Activated T-cell treated with anti-CD3 and anti-CD28 coated beads, Interleukin-2, amount 50 U/mL, for 24 hours (primary cell): Measurements from ENCODE around the gene ZBTB48.

ENCODE experiments used
- DNase-seq: peaks from one replicate; pipeline ENCODE4 v3.0.0-alpha.2; 2020
- H3K27ac Mint-ChIP-seq: 2 replicates; pipeline ENCODE4 v1.8.0; 2020; ENCODE audit warnings: mild to moderate bottlenecking, mixed read lengths
- H3K27me3 Mint-ChIP-seq: 2 replicates; pipeline ENCODE4 v1.8.0; 2020; ENCODE audit warnings: mixed read lengths
- H3K36me3 Mint-ChIP-seq: 2 replicates; pipeline ENCODE4 v1.8.0; 2020; ENCODE audit warnings: low read depth, mixed read lengths
- H3K4me1 Mint-ChIP-seq: 2 replicates; pipeline ENCODE4 v1.8.0; 2020; ENCODE audit warnings: low read depth, mixed read lengths
- H3K4me3 Mint-ChIP-seq: 2 replicates; pipeline ENCODE4 v1.8.0; 2020; ENCODE audit warnings: mild to moderate bottlenecking, moderate library complexity, mixed read lengths
- H3K9me3 Mint-ChIP-seq: 2 replicates; pipeline ENCODE4 v1.8.0; 2020; ENCODE audit warnings: mixed read lengths

ZBTB48 gene

DNA sequence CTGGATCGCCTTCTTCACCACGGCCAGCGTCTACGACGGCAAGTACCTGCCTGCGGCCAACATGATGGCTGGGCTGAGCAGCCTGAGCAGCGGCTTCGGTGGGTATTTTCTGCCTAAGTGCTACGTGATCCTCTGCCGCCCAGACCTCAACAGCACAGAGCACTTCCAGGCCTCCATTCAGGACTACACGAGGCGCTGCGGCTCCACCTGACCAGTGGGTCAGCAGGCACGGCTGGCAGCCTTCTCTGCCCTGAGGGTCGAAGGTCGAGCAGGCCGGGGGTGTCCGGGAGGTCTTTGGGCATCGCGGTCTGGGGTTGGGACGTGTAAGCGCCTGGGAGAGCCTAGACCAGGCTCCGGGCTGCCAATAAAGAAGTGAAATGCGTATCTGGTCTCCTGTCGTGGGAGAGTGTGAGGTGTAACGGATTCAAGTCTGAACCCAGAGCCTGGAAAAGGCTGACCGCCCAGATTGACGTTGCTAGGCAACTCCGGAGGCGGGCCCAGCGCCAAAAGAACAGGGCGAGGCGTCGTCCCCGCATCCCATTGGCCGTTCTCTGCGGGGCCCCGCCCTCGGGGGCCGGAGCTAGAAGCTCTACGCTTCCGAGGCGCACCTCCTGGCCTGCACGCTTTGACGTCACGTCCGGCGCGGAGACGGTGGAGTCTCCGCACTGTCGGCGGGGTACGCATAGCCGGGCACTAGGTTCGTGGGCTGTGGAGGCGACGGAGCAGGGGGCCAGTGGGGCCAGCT, at the start of gene ZBTB48:
ZBTB48 (plus strand) TSS at position 621 of the 745 bp plus-strand sequence. CDS start 616 bp downstream, outside the sequence.
- no peaks in the 10 kb centered on the region for H3K27me3 Mint-ChIP-seq
- H3K27ac Mint-ChIP-seq, result peak within 1 kb of the TSS; percentile 98
- no peaks in the 10 kb centered on the region for H3K9me3 Mint-ChIP-seq
- DNase-seq, result peak; percentile 96
- H3K4me3 Mint-ChIP-seq, result peak within 1 kb of the TSS; percentile 92
- H3K4me1 Mint-ChIP-seq, result peaks cover 36% of the 10 kb centered on the region
- H3K36me3 Mint-ChIP-seq, result peaks cover 27% of the 10 kb centered on the region

DNA sequence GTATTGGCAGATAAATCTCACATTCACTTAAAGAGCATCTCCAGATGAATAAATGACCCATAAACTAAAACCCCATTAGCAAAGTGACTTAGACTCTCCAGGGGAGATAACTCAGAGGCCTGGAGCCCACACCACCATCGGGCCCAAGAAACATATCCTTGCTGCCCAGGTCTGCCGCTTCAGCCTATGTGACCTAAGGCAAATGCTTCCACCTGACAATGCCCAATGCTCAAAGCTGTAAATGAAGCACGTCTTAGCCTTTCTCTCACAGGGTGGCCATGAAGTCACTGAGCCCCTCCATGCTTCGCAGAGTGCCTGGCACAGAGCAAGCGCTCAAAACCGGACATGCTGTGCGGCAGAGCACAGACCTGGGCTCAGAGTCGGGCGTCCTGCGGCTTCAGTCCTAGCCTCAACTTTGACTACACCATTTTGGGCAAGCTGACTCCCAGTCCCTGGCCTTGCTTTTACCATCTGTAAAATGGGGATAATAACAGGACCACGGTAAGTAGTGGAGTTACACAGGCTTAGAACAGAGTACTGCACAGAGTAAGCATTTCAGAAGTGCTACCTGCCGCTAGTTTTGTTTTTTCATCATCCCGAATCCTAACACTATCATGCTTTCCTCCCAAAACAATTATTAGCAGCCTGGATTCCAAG, 49.2 kb upstream of the ZBTB48 start:
- no peaks in the 10 kb centered on the region for H3K9me3 Mint-ChIP-seq
- H3K4me3 Mint-ChIP-seq, result no peak overlapping the region
- H3K27ac Mint-ChIP-seq, result no peak overlapping the region
- no peak for DNase-seq
- H3K36me3 Mint-ChIP-seq, result peaks cover 92% of the 10 kb centered on the region
- H3K27me3 Mint-ChIP-seq, result no peaks in the 10 kb centered on the region
- peaks cover 3% of the 10 kb centered on the region for H3K4me1 Mint-ChIP-seq

GRCh38 chr1:6531996-6532395, 47.8 kb upstream of the ZBTB48 start:
- Mint-ChIP-seq H3K36me3 (peaks cover 89% of the 10 kb centered on the region), H3K9me3 (no peaks in the 10 kb centered on the region)

DNA sequence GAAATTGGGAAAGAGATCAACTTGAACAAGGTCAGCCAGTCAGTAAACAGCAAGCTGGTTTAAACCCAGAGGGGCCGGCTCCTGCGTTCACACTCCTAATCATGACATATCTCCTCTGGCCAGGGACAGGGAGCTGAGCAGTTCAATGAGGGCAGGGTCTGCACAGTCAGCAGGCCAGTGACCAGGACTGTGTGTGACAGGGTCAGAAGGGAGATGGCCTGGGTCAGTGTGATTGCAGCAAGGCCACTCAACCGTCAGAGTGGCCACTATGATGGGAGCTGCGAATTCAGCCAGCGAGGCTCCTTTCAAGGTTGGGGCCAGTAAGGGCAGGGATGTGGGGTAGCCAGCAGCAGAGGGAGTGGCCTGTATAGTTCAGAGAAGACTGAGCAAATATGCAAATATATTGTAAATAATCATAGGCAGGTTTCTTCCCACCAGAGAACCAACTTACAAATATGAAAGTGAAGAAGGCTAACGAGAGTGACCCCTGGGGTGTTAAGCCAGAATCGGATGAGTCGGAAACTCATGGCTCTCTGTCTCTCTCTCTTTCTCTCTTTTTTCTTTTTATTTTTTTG, 45.5 kb upstream of the ZBTB48 start:
- Mint-ChIP-seq H3K4me3 (no peak overlapping the region), H3K36me3 (peaks cover 83% of the 10 kb centered on the region), H3K27me3 (no peaks in the 10 kb centered on the region), H3K27ac (peak overlapping the region; percentile 26), H3K9me3 (no peaks in the 10 kb centered on the region), H3K4me1 (peaks cover 11% of the 10 kb centered on the region)
- no peak for DNase-seq

More at GRCh38 chr1:6531996-6532395, 47.8 kb upstream of the ZBTB48 start:
- Mint-ChIP-seq H3K27me3 (no peaks in the 10 kb centered on the region), H3K4me1 (peaks cover 3% of the 10 kb centered on the region), H3K27ac (peak overlapping the region; percentile 28), H3K4me3 (no peak overlapping the region)
- no peak for DNase-seq

GRCh38 chr1:6535214-6535613, 44.6 kb upstream of the ZBTB48 start:
- DNase-seq, result no peak
- Mint-ChIP-seq H3K9me3 (no peaks in the 10 kb centered on the region), H3K27ac (peak overlapping the region; percentile 59), H3K4me1 (peaks cover 13% of the 10 kb centered on the region), H3K36me3 (peaks cover 85% of the 10 kb centered on the region), H3K4me3 (no peak overlapping the region), H3K27me3 (no peaks in the 10 kb centered on the region)

DNA sequence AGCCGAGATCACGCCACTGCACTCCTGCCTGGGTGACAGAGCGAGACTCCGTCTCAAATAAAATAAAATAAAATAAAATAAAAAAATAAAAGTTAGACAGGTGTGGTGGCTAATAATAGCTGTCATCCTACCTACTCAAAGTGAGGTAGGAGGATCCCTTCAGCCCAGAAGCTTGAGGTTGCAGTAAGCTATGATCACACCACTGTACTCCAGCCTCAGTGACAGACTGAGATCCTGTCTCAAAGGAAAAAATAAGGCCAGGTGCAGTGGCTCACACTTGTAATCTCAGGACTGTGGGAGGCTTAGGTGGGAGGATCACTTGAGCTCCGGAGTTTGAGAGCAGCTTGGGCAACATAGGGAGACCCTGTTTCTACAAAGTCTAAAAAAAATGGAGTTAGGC, 43.5 kb upstream of the ZBTB48 start:
- H3K4me1 Mint-ChIP-seq, result peaks cover 13% of the 10 kb centered on the region
- no peak for DNase-seq
- H3K4me3 Mint-ChIP-seq, result no peak overlapping the region
- H3K36me3 Mint-ChIP-seq, result peaks cover 85% of the 10 kb centered on the region
- H3K27ac Mint-ChIP-seq, result no peak overlapping the region
- H3K27me3 Mint-ChIP-seq, result no peaks in the 10 kb centered on the region
- H3K9me3 Mint-ChIP-seq, result no peaks in the 10 kb centered on the region

DNA sequence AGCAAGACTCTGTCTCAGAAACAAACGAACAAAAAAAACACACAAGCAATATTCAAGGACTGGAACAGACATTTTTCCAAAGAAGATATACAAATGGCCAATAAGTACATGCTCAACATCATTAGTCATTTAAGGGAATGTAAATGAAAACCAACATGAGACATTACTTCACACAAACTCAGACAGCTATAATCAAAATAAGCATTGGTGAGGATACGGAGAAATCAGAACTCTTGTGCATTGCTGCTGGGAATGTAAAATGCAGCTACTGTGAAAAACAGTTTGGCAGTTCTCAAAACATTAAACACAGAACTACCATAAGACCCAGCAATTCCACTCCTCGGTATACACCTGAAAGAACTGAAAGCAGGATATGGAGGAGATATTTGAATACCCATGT, 40.8 kb upstream of the ZBTB48 start:
- no peak for DNase-seq
- H3K4me3 Mint-ChIP-seq, result no peak overlapping the region
- H3K27me3 Mint-ChIP-seq, result no peaks in the 10 kb centered on the region
- H3K4me1 Mint-ChIP-seq, result peaks cover 13% of the 10 kb centered on the region
- no peaks in the 10 kb centered on the region for H3K9me3 Mint-ChIP-seq
- peak overlapping the region; percentile 66 for H3K27ac Mint-ChIP-seq
- H3K36me3 Mint-ChIP-seq, result peaks cover 82% of the 10 kb centered on the region

DNA sequence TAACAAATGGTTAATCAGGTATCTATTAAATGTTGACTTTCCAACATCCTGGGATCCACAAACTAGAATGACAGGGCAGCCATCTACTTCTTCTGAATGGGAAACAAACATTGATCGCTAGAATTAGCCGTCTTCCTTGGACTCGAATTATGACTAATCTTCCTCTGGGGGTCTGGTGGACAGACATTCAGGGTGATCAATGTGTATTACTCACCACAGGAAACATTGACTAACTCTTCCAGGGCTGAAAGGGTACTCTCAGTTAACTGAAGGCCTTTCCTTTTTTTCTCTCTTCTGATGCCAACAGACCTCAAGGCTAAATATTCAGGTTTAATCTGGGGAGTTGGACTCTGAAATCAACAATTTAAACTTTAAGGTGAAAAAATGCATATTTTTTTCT, 35.0 kb upstream of the ZBTB48 start:
- H3K4me3 Mint-ChIP-seq, result no peak overlapping the region
- H3K4me1 Mint-ChIP-seq, result peaks cover 32% of the 10 kb centered on the region
- no peaks in the 10 kb centered on the region for H3K27me3 Mint-ChIP-seq
- no peaks in the 10 kb centered on the region for H3K9me3 Mint-ChIP-seq
- no peak for DNase-seq
- peaks cover 91% of the 10 kb centered on the region for H3K36me3 Mint-ChIP-seq
- H3K27ac Mint-ChIP-seq, result peak overlapping the region; percentile 89

DNA sequence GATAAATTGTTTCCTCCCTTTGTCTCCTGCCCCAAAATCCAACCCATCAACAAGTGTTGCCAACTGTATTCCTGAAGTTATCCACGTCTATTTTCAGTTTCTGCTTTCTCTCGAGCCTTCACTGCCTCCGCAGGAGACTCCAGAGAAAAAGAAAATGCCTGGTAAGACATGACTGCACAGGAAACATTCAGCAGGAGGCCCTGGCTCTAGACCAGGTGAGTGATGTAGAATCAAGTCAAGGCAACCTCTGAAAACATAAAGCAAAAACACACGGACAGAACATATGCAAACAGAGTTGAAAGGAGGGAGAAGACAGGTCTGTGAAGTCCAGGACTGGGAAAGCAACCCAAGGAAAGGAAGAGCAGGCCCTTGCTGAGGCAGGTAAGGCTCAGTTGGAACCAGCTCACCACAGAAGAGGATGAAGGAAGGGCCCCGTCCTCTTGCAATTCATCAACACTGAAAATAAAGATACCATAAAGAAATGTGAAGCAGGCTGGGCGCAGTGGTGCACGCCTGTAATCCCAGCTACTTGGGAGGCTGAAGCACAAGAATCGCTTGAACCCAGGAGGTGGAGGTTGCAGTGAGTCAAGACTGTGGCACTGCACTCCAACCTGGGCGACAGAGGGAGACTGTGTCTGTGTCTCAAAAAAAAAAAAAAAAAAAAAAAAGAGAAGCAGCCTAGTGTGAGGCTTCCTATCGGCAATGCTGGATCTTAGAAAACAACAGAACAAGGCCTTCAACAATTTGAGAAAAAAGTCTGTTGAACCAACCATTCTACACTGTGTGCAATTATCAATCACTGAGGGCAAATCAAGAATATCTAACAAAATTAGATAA, 34.3 kb upstream of the ZBTB48 start:
- Mint-ChIP-seq H3K4me1 (peaks cover 34% of the 10 kb centered on the region), H3K27me3 (no peaks in the 10 kb centered on the region), H3K9me3 (no peaks in the 10 kb centered on the region), H3K4me3 (no peak overlapping the region), H3K36me3 (peaks cover 93% of the 10 kb centered on the region), H3K27ac (peak overlapping the region; percentile 89)
- DNase-seq, result no peak

GRCh38 chr1:6546326-6546725, 33.5 kb upstream of the ZBTB48 start:
- Mint-ChIP-seq H3K4me1 (peaks cover 34% of the 10 kb centered on the region), H3K36me3 (peaks cover 91% of the 10 kb centered on the region), H3K9me3 (no peaks in the 10 kb centered on the region), H3K27ac (peak overlapping the region; percentile 89), H3K4me3 (no peak overlapping the region), H3K27me3 (no peaks in the 10 kb centered on the region)
- DNase-seq, result no peak

- H3K27me3 Mint-ChIP-seq, result no peaks in the 10 kb centered on the region
- H3K4me3 Mint-ChIP-seq, result no peak overlapping the region
- H3K36me3 Mint-ChIP-seq, result peaks cover 88% of the 10 kb centered on the region
- no peaks in the 10 kb centered on the region for H3K9me3 Mint-ChIP-seq
- no peak for DNase-seq
- peak overlapping the region; percentile 89 for H3K27ac Mint-ChIP-seq
- H3K4me1 Mint-ChIP-seq, result peaks cover 38% of the 10 kb centered on the region
Observed at GRCh38 chr1:6547301-6547700, 32.5 kb upstream of the ZBTB48 start.

DNA sequence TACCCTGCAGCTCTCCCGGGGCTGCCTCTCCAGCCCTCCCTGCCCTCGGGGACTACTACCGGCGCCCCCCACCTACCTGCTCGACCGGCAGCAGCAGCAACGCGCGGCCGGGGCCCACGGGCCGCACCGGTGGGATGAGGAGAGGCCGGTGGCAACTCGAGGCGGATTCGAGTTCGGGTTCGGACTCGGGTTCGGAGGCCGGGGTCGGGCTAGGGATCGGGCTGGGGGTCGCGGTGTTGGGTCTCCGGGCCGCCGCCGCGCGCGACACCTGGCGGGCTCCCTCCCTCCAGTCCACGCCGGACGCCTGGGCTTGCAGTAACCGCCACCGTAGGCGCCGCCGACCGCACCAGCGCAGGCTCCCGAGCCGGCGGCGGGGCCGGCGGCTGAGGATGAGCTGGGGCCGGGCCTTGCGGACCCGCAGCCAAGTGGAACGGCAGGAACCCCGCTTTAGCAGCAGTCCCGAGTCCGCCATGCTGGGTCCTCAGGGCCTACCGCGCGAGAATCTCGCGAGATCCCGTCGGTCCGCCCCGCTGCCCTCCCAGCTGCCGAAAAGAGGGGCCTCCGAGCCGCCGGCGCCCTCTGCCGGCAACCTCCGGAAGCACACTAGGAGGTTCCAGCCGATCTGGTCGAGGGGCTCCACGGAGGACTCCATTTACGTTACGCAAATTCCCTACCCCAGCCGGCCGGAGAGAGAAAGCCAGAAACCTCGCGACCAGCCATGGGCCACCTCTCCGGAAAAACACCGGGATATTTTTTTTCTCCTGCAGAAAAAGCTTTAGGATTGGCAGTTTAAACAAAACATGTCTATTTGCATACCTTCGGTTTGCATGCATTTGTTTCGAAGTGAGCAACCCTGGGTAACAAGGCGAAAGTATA, 25.5 kb upstream of the ZBTB48 start, which contains the start of gene NOL9:
NOL9 (minus strand) TSS at position 483 of the 876 bp plus-strand sequence; CDS start at position 472, 11 bp downstream.
- H3K36me3 Mint-ChIP-seq, result peaks cover 31% of the 10 kb centered on the region
- DNase-seq, result peak; percentile 97
- peak within 1 kb of the TSS; percentile 88 for H3K27ac Mint-ChIP-seq
- H3K9me3 Mint-ChIP-seq, result no peaks in the 10 kb centered on the region
- H3K4me3 Mint-ChIP-seq, result peak within 1 kb of the TSS; percentile 87
- H3K4me1 Mint-ChIP-seq, result peaks cover 19% of the 10 kb centered on the region
- no peaks in the 10 kb centered on the region for H3K27me3 Mint-ChIP-seq

- peak within 1 kb of the TSS; percentile 83 for H3K27ac Mint-ChIP-seq
- H3K4me3 Mint-ChIP-seq, result peak within 1 kb of the TSS; percentile 87
- H3K27me3 Mint-ChIP-seq, result no peaks in the 10 kb centered on the region
- H3K4me1 Mint-ChIP-seq, result peaks cover 19% of the 10 kb centered on the region
- peaks cover 23% of the 10 kb centered on the region for H3K36me3 Mint-ChIP-seq
- peak; percentile 34 for DNase-seq
- no peaks in the 10 kb centered on the region for H3K9me3 Mint-ChIP-seq
Observed at GRCh38 chr1:6554907-6555778, 24.7 kb upstream of the ZBTB48 start, which contains the start of gene TAS1R1. TSS of gene TAS1R1 (plus strand) at chr1:6555307. CDS start at chr1:6555374, 67 bp downstream.
